Subcutaneous abdominal adipose tissue (tissue), 5 donors: ENCODE measurements around the gene BAZ1A.
"Not testable (repeated sequence)": the region's sequence is repeated elsewhere in the genome, so short reads cannot be mapped to it uniquely, and the experiment has no call there.

Experiments used
- H3K27ac ChIP-seq: one replicate; pipeline ENCODE4 v1.7.0; 2013; ENCODE audit warnings: low read depth, mild to moderate bottlenecking, inconsistent platforms, low read length, moderate library complexity
- H3K27me3 ChIP-seq, 5 donors: one replicate each; pipeline ENCODE4 v1.7.0; 2013; ENCODE audit warnings: low read length in 5 of 5, inconsistent platforms in 1 of 5; ENCODE audit not compliant: control insufficient read depth in 5 of 5, insufficient read depth in 4 of 5
- H3K36me3 ChIP-seq, 5 donors: one replicate each; pipeline ENCODE4 v1.7.0; 2013; ENCODE audit warnings: low read length in 5 of 5; ENCODE audit not compliant: control insufficient read depth in 5 of 5, insufficient read depth in 5 of 5
- H3K4me1 ChIP-seq, 5 donors: one replicate each; pipeline ENCODE4 v1.7.0; 2013; ENCODE audit warnings: low read length in 5 of 5, mild to moderate bottlenecking in 3 of 5, moderate library complexity in 1 of 5; ENCODE audit not compliant: control insufficient read depth in 5 of 5, insufficient read depth in 5 of 5
- H3K4me3 ChIP-seq, 5 donors: one replicate each; pipeline ENCODE4 v1.7.0; 2013; ENCODE audit warnings: low read length in 5 of 5, low read depth in 1 of 5
- H3K9ac ChIP-seq, 5 donors: one replicate each; pipeline ENCODE4 v1.7.0; 2013; ENCODE audit warnings: low read length in 5 of 5, mild to moderate bottlenecking in 4 of 5, moderate library complexity in 3 of 5
- H3K9me3 ChIP-seq, 5 donors: one replicate each; pipeline ENCODE4 v1.7.0; 2013; ENCODE audit warnings: low read length in 5 of 5; ENCODE audit not compliant: control insufficient read depth in 5 of 5
- donor health status: healthy.
- donor health status: healthy.
- donor health status: healthy.
- donor health status: healthy.
- donor health status: healthy.

The BAZ1A gene

GRCh38 chr14:34826661-34827060 lies 48.5 kb downstream of the BAZ1A start:
- H3K27me3 ChIP-seq, result no peaks in the 10 kb centered on the region
- no peak overlapping the region for H3K27ac ChIP-seq
- H3K36me3 ChIP-seq, result peaks cover 0 to 12% (median 8%) of the 10 kb centered on the region in 5 donors
- no peaks in the 10 kb centered on the region for H3K9me3 ChIP-seq
- no peak overlapping the region for H3K9ac ChIP-seq
- H3K4me1 ChIP-seq, result peaks cover 0 to 7% (median 0%) of the 10 kb centered on the region in 5 donors
- H3K4me3 ChIP-seq, result no peak overlapping the region

DNA sequence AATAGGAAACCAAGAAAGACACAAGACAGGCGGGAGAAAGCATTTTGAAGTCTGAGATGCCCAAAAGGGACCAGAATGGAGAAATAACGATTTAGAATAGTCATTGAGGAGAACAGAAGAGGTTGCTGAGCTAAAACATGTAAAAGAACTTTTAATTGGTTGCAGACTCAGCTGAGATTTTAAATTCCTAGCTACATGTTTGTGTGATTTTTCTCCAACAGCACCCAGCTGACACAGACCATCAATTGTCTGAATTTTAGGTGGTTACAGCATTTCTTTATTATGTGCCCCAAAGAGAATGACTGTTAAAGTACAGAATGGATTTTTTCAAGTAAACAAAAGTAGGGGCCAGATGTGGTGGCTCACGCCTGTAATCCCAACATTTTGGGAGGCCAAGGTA lies 50.3 kb downstream of the BAZ1A start:
- Histone ChIP-seq H3K36me3 (peaks cover 3 to 13% (median 11%) of the 10 kb centered on the region in 5 donors), H3K4me1 (peaks cover 0 to 7% (median 0%) of the 10 kb centered on the region in 5 donors), H3K27me3 (no peaks in the 10 kb centered on the region), H3K27ac (no peak overlapping the region), H3K4me3 (no peak overlapping the region), H3K9ac (no peak overlapping the region), H3K9me3 (no peaks in the 10 kb centered on the region)

- H3K27ac ChIP-seq, result no peak overlapping the region
- H3K9ac ChIP-seq, result no peak overlapping the region
- H3K36me3 ChIP-seq, result peaks cover 3 to 13% (median 11%) of the 10 kb centered on the region in 5 donors
- no peaks in the 10 kb centered on the region for H3K9me3 ChIP-seq
- no peak overlapping the region for H3K4me3 ChIP-seq
- peaks cover 0 to 7% (median 0%) of the 10 kb centered on the region in 5 donors for H3K4me1 ChIP-seq
- no peaks in the 10 kb centered on the region for H3K27me3 ChIP-seq
These were observed 50.9 kb downstream of the BAZ1A start for GRCh38 chr14:34824256-34824655.

DNA sequence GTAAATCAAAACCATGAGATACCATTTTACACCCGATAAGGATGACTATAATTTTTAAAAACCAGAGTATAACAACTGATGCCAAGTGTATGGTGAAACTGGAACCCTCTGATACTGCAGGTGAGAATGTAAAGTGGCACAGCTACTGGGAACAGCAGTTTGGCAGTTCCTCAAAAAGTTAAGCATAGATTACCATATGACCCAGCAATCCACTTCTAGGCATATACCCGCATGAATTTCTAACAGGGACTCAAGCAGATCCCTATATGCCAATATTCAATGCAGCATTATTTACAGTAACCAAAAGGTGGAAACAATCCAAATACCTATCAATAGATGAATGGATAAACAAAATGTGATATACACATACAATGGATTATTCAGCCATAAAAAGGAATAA lies 57.4 kb downstream of the BAZ1A start:
- no peak overlapping the region for H3K27ac ChIP-seq
- H3K4me3 ChIP-seq, result no peak overlapping the region
- H3K9ac ChIP-seq, result no peak overlapping the region
- no peaks in the 10 kb centered on the region for H3K9me3 ChIP-seq
- no peaks in the 10 kb centered on the region for H3K4me1 ChIP-seq
- peaks cover 3 to 9% (median 6%) of the 10 kb centered on the region in 5 donors for H3K36me3 ChIP-seq
- no peaks in the 10 kb centered on the region for H3K27me3 ChIP-seq

GRCh38 chr14:34810028-34810427 lies 65.1 kb downstream of the BAZ1A start:
- no peak overlapping the region for H3K4me3 ChIP-seq
- H3K36me3 ChIP-seq, result peaks cover 4 to 16% (median 14%) of the 10 kb centered on the region in 5 donors
- no peak overlapping the region for H3K9ac ChIP-seq
- H3K9me3 ChIP-seq, result peaks cover 0 to 3% (median 0%) of the 10 kb centered on the region in 5 donors
- no peaks in the 10 kb centered on the region for H3K27me3 ChIP-seq
- H3K27ac ChIP-seq, result no peak overlapping the region
- no peaks in the 10 kb centered on the region for H3K4me1 ChIP-seq

GRCh38 chr14:34806257-34806656 lies 68.9 kb downstream of the BAZ1A start:
- Histone ChIP-seq H3K36me3 (peaks cover 17 to 34% (median 23%) of the 10 kb centered on the region in 5 donors), H3K9me3 (peaks cover 0 to 6% (median 0%) of the 10 kb centered on the region in 5 donors), H3K4me3 (no peak overlapping the region), H3K4me1 (no peaks in the 10 kb centered on the region), H3K27ac (no peak overlapping the region), H3K9ac (no peak overlapping the region), H3K27me3 (no peaks in the 10 kb centered on the region)

- Histone ChIP-seq H3K4me1 (no peaks in the 10 kb centered on the region), H3K9ac (no peak overlapping the region), H3K27ac (no peak overlapping the region), H3K9me3 (peaks cover 0 to 6% (median 0%) of the 10 kb centered on the region in 5 donors), H3K27me3 (no peaks in the 10 kb centered on the region), H3K36me3 (peaks cover 20 to 37% (median 26%) of the 10 kb centered on the region in 5 donors), H3K4me3 (no peak overlapping the region)
These were observed 70.2 kb downstream of the BAZ1A start for GRCh38 chr14:34804933-34805332.

DNA sequence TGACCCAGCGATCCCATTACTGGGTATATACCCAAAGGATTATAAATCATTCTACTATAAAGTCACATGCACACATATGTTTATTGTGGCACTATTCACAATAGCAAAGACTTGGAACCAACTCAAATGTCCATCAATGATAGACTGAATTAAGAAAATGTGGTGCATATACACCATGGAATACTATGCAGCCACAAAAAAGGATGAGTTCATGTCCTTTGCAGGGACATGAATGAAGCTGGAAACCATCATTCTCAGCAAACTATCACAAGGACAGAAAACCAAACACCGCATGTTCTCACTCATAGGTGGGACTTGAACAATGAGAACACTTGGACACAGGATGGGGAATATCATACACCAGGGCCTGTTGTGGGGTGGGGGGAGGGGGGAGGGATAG lies 76.3 kb downstream of the BAZ1A start:
- not testable (repeated sequence) for H3K9me3 ChIP-seq, H3K4me1 ChIP-seq, H3K27ac ChIP-seq, H3K4me3 ChIP-seq, H3K9ac ChIP-seq, H3K27me3 ChIP-seq
- H3K36me3 ChIP-seq, result peaks cover 19 to 55% (median 35%) of the 10 kb centered on the region in 5 donors

DNA sequence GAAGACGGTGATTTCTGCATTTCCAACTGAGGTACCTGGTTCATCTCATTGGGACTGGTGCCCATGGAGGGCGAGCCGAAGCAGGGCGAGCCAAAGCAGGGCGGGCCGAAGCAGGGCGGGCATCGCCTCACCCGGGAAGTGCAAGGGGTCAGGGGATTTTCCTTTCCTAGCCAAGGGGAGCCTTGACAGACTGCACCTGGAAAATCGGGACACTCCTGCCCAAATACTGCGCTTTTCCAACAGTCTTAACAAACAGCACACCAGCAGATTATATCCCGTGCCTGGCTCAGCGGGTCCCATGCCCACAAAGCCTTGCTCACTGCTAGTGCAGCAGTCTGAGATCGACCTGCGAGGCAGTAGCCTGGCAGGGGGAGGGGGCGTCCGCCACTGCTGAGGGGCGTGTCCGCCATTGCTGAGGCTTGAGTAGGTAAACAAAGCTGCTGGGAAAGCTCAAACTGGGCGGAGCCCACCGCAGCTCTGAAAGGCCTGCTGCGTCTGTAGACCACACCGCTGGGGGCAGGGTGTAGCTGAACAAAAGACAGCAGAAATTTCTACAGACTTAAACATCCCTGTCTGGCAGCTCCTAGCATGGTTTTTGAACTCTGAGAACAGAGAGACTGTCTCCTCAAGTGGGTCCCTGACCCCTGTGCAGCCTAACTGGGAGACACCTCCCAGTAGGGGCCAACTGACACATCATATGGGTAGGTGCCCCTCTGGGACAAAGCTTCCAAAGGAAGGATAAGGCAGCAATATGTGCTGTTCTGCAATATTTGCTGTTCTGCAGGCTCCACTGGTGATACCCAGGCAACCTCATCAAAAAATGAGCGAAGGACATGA lies 77.2 kb downstream of the BAZ1A start:
- peaks cover 19 to 54% (median 35%) of the 10 kb centered on the region in 5 donors for H3K36me3 ChIP-seq
- H3K27ac ChIP-seq, result no peak overlapping the region
- no peaks in the 10 kb centered on the region for H3K9me3 ChIP-seq
- no peak overlapping the region for H3K9ac ChIP-seq
- no peaks in the 10 kb centered on the region for H3K27me3 ChIP-seq
- H3K4me1 ChIP-seq, result no peaks in the 10 kb centered on the region
- no peak overlapping the region for H3K4me3 ChIP-seq

DNA sequence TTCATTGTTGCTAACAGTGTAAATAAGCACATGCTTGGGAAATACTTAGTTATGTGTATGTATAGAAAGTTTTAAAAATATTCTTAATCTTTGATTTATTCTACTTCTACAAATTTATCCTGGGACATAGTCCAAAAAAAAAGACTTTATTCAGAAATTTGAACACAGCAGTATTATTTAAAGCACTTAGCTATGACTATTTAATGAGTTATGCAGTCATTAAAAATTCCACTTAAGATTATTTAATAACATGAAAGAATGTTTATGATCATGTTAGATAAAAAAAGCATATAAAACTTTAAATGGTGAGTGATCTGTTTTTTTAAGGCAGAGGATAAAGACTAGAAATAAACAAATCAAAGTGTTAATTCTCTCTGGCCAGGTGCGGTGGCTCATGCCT lies 78.3 kb downstream of the BAZ1A start:
- H3K27ac ChIP-seq, result no peak overlapping the region
- H3K4me3 ChIP-seq, result no peak overlapping the region
- no peaks in the 10 kb centered on the region for H3K4me1 ChIP-seq
- H3K27me3 ChIP-seq, result no peaks in the 10 kb centered on the region
- H3K9me3 ChIP-seq, result no peaks in the 10 kb centered on the region
- H3K36me3 ChIP-seq, result peaks cover 10 to 44% (median 27%) of the 10 kb centered on the region in 5 donors
- H3K9ac ChIP-seq, result no peak overlapping the region
